Occipital lobe (tissue), 2 donors: ENCODE data around the gene BNC2. TPM values are rescaled to one million over a fixed set of nuclear protein-coding genes. Genes with fewer than 3 reads are reported as not detected.
"Not testable (repeated sequence)": the region's sequence is repeated elsewhere in the genome, so short reads cannot be mapped to it uniquely, and the experiment has no call there.

Source experiments
- DNase-seq: peaks from one replicate; lab custom pipeline; 2025; lab: John Stamatoyannopoulos, UW
- total RNA-seq: library from RNA; depleted of rRNA; stranded (reverse); fragments of >200 nt; gene quantifications from one replicate; pipeline ENCODE4 v1.2.3, GENCODE V29; 2014

BNC2 gene
- 1.6 TPM for total RNA-seq

GRCh38 chr9:16870596-16871335, at the start of gene BNC2:
Gene BNC2, minus strand, starts transcription at chr9:16870670. Its CDS starts 22 bp downstream, at chr9:16870648.
- no peak for DNase-seq

- DNase-seq: no peak
These were observed 48.5 kb upstream of the BNC2 start for GRCh38 chr9:16918920-16919319.

- DNase-seq: no peak
These were observed 44.8 kb upstream of the BNC2 start for GRCh38 chr9:16915126-16915831.

GRCh38 chr9:16912197-16912596, 41.7 kb upstream of the BNC2 start:
- no peak for DNase-seq

- DNase-seq: not testable (repeated sequence)
These were observed 37.7 kb upstream of the BNC2 start for GRCh38 chr9:16908206-16908605.

GRCh38 chr9:16904655-16905054, 34.2 kb upstream of the BNC2 start:
- no peak for DNase-seq

GRCh38 chr9:16901590-16901989, 31.1 kb upstream of the BNC2 start:
- no peak for DNase-seq

GRCh38 chr9:16899606-16900005, 29.1 kb upstream of the BNC2 start:
- DNase-seq: no peak

GRCh38 chr9:16898464-16898863, 28.0 kb upstream of the BNC2 start:
- DNase-seq: no peak

GRCh38 chr9:16888594-16888993, 18.1 kb upstream of the BNC2 start:
- DNase-seq: no peak

GRCh38 chr9:16885931-16886330, 15.5 kb upstream of the BNC2 start:
- DNase-seq: no peak

- no peak for DNase-seq
These were observed 14.6 kb upstream of the BNC2 start for GRCh38 chr9:16884952-16885513.

- no peak for DNase-seq
These were observed 13.9 kb upstream of the BNC2 start for GRCh38 chr9:16884373-16884772.

GRCh38 chr9:16883586-16883985, 13.1 kb upstream of the BNC2 start:
- DNase-seq: no peak

GRCh38 chr9:16882440-16882839, 12.0 kb upstream of the BNC2 start:
- not testable (repeated sequence) for DNase-seq

GRCh38 chr9:16879416-16879815, 8.9 kb upstream of the BNC2 start:
- DNase-seq: no peak

GRCh38 chr9:16877256-16877655, 6.8 kb upstream of the BNC2 start:
- no peak for DNase-seq

- DNase-seq: no peak
These were observed 2.8 kb upstream of the BNC2 start for GRCh38 chr9:16873126-16873802.

- DNase-seq: no peak
These were observed 1.1 kb upstream of the BNC2 start for GRCh38 chr9:16871336-16872151.

- DNase-seq: no peak
These were observed 431 bp downstream of the BNC2 start for GRCh38 chr9:16869882-16870595.
